Stimulated activated naive CD4-positive, alpha-beta T cell treated with Interleukin-2 at 50 U/mL for 16 hours (primary cell): ENCODE data around the gene LMF1.

Source experiments
- DNase-seq: peaks from one replicate; lab custom pipeline; 2025; lab: John Stamatoyannopoulos, UW

Gene LMF1

GRCh38 chr16:912684-913613, 57.8 kb downstream of the LMF1 start:
- no peak for DNase-seq

GRCh38 chr16:912322-912683, 58.5 kb downstream of the LMF1 start:
- no peak for DNase-seq

DNA sequence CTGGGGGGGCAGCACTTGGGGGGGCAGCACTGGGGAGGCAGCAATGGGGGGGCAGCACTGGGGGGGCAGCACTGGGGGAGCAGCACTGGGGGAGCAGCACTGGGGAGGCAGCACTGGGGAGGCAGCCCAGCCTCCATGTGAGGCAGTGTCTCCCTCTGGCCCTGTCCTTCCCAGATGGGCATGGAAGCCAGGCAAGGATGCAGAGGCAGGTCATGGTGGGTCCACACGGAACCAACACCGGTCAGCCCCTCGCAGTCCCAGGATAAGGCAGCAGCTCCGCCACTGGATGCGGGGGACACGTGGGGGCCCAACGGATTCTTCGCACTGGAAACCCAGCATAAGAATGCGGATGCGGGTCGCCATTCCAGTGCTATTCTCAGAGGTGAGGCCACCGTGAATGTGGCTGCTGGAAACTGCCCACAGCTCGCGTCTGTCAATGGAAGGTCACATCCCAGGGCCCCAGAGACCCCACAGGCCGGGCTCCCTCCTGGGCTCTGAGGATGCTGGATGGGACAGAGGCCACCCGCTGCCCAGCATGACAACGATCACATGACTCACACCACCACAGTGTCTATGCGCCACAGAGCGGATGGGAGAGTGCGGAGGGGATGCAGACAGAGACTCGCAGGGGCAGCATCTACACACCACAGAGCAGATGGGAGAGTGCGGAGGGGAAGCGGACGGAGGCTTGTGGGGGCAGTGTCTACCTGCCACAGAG, 59.0 kb downstream of the LMF1 start:
- no peak for DNase-seq

DNA sequence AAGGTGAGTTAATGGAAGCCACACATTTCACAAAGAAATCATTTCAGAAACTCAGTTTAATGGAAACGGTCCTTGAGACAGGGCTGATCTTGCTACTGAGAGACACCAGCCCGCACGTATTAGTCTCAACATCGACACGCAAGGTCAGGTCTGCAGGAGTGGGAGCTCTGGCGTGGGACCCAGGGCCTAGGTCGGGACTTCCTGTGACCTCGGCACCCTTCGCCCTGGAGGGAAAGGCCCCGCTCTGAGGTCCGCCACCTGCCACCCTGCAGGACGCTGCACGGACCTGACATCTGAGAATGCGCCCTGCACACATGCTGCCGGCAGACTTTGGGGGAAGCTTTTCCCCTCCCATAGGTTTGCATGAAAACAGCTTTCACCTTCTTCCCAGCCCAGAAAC, 59.7 kb downstream of the LMF1 start:
- DNase-seq, result no peak

GRCh38 chr16:910181-910580, 60.6 kb downstream of the LMF1 start:
- DNase-seq, result no peak

DNA sequence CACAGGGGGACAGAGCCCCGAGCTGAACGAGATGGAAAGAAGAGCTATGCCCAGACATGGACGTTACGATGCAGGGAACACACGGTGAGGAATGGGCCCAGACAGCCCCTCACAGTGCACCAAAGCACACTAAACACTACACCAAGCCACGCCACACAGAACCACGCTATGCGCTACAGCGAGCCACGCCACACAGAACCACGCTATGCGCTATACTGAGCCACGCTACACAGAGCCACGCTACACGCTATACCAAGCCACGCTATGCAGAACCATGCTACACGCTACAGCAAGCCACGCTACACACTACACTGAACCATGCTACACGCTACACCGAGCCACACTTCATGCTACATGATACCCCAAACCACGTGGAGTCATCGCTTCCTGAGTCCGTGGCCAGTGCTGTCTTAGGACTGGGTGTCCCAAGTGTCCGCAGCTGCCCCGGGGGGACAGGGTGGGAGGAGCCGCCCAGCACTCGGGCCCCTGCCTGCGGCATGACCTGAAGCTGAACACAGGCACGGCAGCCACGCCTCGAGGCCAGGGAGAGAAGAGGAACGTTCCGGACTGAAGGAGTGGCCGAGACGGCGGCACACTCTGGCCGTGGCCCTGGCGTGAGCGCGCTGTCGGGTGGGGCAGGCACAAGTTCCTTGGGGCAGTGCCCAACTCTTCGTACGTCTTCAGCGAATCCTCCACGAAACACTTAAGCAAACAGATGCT, 61.3 kb downstream of the LMF1 start:
- no peak for DNase-seq

DNA sequence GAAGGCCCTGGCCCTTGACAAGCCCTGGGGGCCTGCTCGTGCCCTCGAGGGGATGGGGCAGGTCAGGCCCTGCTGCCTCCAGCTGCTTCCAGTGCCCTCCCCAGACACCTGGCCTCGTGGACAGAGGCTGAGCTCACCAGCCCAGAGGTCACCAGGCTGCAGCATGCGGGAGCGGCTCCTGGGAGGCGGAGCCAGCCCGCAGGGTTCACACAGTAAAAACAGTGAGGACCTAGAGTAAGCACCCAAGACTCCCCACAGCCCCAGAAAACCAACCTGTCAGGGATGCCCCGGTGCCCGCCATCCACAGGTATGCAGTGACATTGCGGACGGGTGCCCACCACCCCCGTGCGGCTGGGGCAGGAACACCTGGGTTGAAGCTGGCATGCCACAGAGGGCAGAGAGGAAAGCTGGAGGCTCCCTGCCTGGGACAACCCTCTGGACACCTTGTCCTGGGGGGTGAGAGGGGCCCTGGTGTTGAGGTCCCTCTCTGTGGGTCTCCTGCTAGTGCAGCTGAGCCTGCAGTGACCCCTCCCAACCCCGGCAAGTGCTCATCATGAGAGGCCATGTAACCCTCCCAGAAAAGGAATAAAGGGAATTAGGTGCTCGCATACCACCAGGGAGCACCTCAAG, 62.1 kb downstream of the LMF1 start:
- no peak for DNase-seq

DNA sequence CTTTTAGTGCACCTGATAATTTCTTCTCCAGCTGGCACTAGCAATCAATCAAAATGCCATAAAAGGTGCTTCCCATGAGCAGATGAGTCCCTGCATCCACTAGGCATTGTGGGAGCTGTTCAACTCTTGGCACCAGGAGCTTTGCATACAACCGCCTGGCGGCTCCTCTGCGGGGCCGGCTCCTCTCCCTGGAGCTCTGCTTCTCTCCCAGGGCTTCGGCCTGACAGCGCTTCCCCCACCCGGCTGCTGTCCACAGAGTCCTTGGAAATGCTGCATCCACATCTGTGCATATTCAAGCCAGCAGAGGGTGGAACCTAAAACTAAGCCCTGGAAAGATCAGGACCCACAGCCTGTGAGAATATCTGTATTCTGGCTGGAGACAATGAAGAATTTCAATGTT, 62.9 kb downstream of the LMF1 start:
- DNase-seq, result no peak

- DNase-seq, result no peak
Observed at GRCh38 chr16:907361-907760, 63.4 kb downstream of the LMF1 start.

DNA sequence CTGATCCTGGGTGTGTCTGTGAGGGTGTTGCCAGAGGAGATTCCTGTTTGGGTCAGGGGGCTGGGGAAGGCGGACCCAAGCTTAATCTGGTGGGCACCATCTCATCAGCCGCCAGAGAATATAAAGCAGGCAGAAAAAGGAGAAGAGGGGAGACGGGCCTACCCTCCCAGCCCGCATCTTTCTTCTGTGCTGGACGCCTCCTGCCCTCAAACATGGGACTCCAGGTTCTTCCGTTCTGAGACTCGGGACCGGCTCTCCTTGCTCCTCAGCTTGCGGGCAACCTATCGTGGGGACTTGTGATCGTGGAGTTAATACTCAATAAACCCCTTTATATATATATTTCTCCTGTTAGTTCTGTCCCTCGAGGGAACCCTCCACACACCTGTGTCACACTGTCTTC, 64.5 kb downstream of the LMF1 start:
- DNase-seq, result no peak

- no peak for DNase-seq
Observed at GRCh38 chr16:901715-902601, 68.8 kb downstream of the LMF1 start.

GRCh38 chr16:901149-901548, 69.6 kb downstream of the LMF1 start:
- no peak for DNase-seq

DNA sequence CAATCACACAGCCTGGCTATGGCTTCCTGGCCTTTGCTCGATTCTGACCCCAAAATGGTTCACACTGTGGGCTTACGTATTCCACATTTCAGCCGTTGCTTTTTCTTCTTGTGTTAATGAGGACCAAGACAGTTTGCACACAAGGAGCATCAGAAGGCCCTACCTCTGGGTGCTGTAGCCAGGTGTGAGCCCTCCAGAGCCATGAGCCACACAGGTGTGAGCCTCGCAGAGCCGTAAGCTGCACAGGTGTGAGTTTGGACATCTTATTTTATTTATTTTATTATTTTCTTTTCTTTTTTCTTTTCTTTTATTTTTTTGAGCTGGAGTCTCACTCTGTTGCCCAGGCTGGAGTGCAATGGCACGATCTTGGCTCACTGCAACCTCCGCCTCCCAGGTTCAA, 70.6 kb downstream of the LMF1 start:
- DNase-seq, result no peak

DNA sequence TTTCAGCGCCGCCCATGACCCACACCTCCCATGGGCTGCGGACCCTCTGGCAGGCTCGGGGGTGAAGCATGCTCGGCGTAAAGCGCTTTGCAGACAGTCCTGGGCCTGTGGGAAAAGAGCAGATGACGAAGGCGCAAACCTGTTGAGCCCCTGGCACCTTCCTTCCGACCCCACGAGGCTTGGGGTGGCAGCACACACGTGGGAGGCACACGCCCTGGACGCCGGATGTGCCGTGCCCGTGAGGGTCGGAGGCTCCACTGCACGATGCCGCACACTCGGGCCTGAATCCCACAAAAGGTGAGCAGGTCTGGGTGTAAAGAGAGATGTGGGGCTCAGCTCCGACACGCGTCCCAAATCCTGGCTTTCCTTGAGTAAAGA, 71.1 kb downstream of the LMF1 start:
- DNase-seq, result no peak

GRCh38 chr16:898761-899682, 71.8 kb downstream of the LMF1 start:
- no peak for DNase-seq

GRCh38 chr16:898216-898615, 72.6 kb downstream of the LMF1 start:
- DNase-seq, result no peak

DNA sequence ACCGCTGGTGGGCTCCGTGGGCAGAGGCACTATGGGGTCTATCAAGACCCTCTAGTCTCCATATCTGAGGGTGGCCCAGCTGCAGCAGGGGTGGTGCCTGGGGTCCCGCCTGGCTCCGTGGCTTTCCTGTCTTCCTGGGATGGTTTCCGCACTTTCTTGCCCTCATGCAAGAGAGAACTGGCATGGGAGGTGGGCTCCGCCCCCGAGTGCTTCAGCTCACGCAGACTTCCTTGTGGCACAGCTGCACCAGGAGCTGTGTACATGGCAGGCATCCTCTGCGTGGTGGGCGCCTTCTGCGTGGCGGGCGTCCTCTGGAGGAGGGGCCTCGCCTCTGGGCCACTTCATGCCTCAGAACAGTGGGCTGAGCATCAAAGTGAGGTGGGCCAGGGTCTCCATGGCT, 73.1 kb downstream of the LMF1 start:
- no peak for DNase-seq

DNA sequence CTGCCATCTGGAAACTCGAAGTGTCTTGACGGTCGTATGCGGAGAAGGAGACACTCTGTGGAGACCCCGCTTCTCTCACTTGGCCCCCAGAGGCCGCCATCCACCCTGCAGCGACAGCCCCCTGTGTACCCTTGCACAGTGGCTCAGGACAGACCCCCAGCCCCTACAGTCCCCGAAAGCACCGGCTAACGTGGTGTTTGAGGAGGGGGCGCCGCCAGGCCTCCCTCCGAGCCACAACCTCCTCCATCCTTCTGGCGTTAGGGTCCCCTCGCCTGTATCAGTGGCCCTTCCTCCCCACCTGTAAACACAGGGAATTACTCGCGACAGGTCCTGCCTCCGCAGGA, 73.6 kb downstream of the LMF1 start:
- DNase-seq, result no peak

DNA sequence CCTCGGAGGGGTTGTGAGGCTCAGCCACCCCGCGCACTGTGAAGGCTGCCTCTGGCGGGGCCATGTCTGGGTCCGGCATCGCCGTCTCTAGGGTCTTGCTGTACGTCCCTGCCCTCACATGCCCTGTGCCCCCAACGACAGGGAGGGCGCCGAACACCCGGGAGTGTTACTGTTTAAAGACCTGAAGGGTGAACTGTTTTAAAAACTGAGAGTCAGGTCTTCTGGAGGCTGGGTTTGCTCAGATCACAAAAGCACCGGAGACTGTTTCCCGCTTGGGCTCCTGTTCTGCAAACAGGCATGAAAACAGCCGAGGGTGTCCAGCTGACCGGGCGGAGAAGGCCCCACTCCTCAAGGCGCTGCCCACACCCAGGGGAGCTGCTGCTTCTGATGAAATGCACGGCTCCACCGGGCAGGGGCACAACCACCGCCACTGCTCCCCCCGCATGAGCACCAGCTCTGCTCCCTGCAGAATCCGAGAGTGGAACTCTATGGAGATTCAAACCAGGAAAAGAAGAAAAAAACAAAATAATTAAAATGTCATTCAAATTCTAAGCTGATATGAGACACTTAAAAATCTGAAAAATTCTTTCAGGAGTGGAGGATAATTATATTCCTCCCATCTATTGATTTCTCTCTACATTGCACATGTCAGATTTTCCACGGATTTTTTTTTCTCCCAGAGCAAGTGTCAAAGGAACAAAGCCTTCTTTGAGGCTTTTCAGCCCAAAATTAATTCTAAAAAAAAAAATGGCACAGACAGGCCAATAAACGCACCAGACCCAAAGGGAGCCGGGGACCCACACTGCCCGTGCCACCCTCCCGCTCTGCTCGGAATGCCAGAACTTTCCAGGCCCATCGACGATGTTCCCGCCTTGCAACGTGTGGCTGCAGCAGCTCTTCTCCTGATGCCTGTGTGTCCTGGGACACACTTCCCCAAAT, 74.3 kb downstream of the LMF1 start:
- no peak for DNase-seq
